GM18517 (cell line): ENCODE results near the gene CAPN5.
"Not testable (repeated sequence)": the region's sequence is repeated elsewhere in the genome, so short reads cannot be mapped to it uniquely, and the experiment has no call there.

Source experiments
- ATAC-seq: cut with Tn5 transposase; IDR thresholded peaks from one replicate; pipeline ENCODE4 v1.9.1; 2021; ENCODE audit warnings: mild to moderate bottlenecking, moderate library complexity; ENCODE audit not compliant: unreplicated experiment

Gene CAPN5

DNA sequence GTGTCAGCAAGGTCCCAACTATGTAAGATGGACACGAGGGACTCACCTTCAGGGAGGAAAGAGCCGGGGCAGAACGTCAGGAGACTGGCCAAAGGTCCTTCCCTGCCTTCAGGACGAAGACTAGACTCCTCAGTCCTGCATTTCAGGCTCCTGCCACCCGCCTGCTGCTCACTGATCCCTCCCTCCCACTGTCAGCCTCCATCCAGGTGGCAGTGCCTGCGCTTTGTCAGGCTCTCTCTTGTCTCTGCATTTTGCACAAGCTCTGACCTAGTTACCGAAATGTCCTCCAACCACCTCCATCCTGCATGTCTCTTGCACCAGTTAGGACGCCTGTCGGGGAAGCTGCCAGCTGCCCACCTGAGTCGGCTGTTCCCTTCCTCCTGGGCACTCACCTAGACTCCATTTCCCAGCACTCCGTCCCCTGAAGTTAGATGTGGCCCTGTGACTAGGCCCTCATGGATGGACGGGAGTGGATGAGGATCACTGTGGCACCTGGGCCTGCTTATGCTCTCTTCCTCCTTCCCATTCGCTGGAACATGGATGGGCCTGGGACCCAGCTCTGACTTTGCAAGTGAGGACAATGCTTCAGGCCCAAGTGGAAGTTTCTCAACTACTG is 24.6 kb upstream of the CAPN5 start:
- no peak for ATAC-seq

DNA sequence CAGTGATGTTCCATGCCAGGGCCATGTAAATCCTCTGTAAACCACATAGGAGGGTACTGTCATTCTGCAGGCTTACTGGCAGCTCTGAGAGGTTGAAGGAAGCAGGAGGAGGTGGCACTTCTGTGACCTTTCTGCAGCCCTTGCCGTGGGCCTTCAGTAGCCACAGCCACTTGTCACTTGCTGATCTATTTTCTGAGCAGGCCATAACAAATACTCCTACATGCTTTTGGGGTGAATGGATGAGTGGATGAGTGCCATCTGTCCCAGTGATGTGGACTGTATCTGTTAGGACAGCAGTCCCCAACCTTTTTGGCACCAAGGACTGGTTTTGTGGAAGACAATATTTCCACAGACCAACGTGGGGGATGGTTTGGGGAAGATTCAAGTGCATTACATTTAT is 22.4 kb upstream of the CAPN5 start:
- ATAC-seq = no peak

DNA sequence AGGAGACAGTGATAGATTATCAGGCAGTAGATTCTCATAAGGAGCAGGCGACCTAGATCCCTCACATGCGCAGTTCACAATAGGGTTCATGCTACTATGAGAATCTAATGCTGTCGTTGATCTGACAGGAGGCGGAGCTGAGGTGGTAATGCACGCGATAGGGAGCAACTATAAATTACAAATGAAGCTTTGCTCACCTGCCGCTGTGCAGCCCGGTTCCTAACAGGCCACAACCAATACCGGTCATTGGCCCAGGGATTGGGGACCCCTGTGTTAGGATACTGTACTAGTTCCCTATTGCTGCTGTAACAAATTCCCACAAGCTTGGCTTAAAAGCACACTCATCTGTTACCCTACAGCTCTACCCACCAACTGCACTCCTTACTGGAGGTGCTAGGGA is 21.9 kb upstream of the CAPN5 start:
- no peak for ATAC-seq

DNA sequence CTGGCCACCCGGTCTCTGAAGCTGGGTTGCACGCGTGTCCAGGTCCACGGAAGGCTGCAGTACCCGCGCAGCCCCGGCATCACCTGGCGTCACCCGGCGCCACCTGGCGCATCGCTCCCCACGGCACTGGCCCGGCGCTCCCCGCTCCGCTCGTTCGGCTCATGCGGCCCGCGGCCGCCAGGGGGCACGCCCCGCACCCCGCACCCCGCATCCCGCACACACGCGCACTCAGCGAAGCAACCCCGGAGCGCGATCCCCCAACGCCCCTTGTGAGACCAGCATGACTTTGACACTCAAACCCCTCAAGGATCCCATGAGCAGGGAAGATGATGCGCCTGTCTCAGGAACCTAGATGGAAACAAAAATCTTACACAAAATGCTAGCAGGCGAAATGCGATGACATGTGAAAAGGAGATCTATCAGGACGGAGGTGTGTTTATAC is 20.7 kb upstream of the CAPN5 start:
- no peak for ATAC-seq

DNA sequence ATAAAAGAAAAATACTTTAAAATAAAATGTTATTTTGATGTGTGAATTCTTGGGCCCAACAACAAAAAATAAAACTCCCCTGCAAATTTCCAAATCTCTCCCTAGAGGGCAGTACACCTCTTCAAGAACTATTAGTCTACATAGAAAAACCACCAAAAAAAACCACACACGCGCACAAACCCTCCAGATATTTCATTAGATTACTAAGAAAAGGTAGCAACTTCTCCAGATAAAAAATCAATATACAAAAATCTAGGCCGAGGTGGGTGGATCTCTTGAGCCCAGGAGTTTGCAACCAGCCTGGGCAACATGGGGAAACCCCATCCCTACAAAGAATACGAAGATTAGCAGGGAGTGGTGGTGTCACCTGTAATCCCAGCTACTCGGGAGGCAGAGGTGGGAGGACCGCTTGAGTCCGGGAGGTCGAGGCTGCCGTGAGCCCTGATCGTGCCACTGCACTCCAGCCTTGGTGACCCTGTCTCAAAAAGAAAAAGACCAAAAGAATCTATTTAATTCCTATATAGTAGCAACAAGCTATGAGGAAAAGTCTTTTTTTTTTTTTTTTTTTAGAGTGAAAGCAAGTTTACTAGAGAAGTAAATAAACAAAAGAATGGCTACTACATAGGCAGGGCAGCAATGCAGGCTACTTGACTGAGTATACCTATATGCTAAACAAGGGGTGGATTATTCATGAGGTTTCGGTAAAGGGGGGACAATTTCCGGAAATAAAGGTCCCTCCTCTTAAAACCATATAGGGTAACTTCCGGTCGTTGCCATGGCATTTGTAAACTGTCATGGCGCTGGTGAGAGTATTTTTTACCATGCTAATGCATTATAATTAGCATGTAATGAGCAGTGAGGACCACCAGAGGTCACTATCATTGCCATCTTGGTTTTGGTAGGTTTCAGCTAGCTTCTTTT is 19.5 kb upstream of the CAPN5 start:
- ATAC-seq = peak; percentile 84

DNA sequence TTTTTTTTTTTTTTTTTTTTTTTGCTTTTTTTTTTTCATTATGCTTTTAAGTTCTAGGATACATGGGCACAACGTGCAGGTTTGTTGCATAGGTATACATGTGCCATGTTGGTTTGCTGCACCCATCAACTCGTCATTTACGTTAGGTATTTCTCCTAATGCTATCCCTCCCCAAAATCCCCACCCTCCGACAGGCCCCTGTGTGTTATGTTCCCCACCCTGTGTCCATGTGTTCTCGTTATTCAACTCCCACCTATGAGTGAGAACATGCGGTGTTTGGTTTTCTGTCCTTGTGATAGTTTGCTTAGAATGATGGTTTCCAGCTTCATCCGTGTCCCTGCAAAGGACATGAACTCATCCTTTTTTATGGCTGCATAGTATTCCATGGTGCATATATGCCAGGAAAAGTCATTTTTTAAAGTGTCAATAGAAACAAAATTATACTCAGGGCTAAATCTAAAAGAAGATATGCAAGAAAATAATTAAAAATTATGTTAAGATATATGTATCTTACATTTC is 18.8 kb upstream of the CAPN5 start:
- not testable (repeated sequence) for ATAC-seq

DNA sequence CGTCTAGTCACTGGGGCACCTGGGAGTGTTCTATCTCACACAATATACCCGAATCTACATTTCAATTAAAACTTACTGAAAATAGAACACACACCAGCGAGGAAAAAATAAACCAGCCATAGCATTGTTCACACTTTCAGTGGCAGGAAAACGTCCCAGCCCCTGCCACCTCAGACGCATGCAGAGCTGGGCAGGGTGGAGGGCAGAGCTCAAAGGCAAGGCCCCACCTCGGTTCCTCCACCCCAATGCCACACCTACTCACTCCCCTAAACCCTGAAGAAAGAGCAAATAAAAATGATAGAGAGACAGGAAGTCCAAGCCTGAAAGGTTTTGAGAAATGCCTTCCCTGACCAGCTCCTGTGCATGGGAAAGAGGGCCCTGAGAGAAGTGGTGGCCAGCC is 17.7 kb upstream of the CAPN5 start:
- ATAC-seq = no peak

DNA sequence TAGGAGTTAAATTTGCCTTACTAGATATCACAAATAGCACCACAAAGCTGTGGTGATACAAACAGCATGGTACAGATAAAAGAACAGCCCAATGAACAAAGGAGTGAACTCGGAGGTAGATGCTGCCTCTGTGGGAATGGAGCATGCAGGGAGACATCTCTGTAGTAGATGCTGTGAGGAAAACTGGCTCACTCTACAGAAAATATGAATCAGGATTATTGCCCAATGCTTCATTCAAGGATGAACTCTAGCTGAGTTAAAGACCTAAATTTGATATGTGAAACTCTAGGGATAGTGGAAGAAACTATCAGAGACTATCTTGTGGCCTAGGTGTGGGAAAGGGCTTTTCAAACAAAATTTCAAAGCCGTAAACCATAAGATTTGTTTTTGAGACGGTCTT is 15.3 kb upstream of the CAPN5 start:
- ATAC-seq = no peak

DNA sequence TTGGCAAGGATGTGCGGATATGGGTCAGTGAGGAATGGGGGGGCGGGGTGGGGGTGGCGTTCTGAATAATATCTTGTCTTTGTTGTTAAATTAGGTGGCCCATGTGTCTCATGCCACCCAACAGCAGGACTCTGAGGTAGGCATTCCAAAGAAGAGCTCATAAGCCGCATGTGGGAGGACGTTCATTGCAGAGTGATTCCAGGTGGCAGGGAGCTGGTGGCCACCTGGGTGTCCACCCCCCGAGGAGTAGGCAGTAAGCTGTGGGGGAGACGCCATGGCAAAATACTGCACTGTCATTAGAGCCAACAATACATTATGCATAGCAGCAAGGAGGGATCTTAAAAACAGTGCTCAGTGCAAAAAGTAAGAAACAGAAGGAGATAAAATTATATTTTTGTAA is 14.3 kb upstream of the CAPN5 start:
- ATAC-seq = no peak

DNA sequence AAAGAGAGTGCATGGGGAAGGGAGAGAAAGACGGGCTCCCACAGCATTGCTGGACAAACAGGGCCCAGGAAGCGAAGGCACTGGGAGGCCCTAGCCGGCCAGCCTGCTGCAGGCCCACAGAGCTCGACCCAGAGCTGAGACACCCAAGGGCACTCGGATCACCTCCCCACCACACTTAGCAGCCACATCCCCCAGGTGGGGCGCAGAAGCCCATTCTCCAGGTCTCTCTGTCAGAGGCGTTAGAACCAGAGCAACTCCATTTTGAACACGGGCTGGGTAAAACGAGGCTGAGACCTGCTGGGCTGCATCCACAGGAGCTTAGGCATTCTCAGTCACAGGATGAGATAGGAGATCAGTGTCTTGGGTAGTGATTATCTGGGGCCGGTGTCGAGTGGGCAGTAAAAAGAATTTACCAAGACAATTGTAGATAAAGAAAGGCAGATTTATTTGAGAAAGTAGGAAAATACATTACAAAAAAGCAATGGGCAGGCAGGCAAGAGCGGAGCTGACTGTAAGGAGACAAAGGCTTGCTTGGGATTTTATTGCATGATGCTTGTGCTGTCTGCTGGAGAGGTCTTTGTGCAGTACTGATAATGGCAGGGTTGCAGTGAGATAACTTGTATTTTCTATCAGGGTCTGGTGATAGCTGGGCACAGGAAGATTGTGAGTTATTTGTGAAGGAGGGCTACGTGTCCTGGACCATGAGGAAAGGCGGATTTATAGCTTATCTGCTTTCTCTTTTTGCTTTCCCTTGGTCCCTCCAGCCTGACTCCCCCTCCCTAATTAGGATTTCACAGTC is 13.4 kb upstream of the CAPN5 start:
- no peak for ATAC-seq

DNA sequence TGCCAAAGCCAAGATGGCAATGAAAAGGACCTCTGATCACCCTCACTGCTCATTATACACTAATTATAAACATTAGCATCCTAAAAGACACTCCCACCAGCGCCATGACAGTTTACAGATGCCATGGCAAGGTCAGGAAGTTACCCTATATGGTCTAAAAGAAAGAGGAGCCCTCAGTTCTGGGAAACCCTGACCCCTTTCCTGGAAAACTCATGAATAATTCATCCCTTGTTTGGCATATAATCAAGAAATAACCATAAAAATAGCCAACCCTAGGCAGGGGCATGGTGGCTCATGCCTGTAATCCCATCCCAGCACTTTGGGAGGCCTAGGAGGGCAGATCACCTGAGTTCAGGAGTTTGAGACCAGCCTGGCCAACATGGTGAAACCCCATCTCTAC is 12.7 kb upstream of the CAPN5 start:
- ATAC-seq = no peak

DNA sequence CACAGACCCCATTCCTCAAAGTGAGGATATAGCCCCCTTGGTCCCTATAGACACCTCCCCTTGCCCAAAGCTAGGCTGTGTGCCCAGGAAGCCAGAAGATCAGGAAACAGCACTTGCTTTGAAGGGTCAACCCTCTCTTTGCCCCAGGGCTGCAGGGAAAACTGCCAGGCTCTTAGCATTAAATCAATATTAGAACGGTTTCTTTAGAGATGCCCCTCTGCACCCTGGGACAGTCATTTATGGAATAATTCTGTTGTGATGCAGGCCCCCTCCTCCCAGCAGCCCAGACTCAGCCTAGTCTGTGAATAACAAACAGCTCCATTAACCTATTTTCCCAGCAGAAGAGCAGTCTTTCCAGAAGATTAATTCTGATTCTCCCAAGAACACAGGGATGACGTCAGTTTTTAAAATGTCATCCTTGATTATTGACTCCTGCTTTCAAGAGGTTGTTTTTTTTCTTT is 11.6 kb upstream of the CAPN5 start:
- no peak for ATAC-seq

DNA sequence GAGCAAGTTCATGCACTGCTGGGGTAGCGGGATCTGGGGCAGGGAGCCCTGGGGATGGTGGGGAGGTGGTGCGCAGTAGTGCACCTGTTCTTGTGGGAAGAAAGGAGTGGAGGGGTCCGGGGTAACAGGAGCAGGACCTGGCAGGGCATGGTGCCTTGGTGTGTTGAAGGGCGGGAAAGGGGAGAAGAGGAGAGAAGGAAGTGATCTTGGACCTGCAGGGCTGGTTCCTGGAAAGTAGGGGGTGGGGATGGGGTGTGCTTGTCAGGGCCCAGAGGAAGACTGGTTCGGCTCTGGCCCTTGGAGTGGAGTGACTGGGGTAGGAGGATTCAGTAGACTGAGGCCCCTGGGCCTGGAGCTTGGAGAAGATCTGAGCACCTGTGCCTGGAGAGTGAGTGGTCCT is 10.9 kb upstream of the CAPN5 start:
- ATAC-seq = no peak

DNA sequence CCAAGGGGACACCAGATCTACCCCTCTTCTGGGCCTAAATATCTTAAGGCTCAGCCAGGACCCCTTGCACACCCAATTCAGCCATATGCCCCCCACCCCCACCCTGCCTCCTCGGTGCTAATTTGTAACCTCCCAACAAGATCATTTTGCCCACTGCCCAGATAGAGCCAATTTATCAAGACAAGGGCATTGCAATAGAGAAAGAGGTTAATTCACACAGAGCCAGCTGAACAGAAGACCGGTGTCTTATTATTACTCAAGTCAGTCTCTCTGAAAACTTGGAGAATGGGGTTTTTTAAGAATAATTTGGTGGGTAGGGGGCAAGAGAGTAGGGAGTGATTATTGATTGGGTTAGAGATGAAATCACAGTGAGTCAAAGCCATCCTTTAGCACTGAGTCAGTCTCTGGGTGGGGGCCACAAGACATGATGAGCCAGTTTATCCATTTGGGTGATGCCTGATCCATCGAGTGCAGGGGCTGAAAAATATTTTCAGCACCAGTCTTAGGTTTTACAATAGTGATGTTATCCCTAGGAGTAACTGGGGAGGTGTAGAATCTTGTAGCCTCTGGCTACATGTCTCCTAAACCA is 9.9 kb upstream of the CAPN5 start:
- ATAC-seq = no peak

DNA sequence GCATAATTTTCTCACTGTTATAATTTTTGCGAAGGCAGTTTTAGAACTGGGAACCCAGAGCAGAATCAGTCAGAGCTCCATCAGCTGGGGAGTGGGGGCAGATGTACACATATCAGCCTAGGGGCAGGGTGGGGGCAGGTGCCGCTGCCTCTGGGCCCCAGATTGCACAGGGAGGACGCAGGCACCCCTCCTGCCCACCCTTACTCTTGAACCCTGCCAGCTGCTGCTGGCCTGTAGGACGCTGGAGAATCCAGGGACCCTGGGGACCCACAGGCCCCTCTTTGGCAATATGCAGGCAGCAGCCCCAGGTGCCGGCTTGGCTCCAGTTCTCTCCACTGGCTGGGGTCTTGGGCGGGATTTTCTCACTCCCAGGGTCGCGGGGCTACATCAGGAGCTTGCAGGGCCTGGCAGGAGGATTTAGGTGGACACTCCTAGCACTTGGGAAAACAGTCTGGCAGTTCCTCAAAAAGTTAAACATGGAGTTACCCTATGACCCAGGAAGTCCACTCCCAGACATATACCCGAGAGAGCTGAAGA is 8.8 kb upstream of the CAPN5 start:
- ATAC-seq = no peak

DNA sequence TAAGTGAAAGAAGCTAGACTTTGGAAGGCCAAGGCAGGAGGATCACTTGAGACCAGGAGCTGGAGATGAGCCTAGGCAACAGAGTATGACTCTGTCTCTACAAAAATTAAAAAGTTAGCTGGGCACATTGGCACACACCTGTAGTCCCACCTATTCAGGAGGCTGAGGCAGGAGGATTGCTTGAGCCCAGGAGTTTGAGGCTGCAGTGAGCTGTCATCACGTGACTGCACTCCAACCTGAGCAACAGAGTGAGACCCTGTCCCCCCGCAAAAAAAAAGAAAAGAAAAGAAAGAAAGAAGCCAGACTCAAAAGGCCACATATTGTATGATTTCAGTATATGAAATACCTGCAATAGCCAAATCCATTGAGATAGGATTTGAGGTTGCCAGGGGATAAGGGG is 7.9 kb upstream of the CAPN5 start:
- no peak for ATAC-seq

DNA sequence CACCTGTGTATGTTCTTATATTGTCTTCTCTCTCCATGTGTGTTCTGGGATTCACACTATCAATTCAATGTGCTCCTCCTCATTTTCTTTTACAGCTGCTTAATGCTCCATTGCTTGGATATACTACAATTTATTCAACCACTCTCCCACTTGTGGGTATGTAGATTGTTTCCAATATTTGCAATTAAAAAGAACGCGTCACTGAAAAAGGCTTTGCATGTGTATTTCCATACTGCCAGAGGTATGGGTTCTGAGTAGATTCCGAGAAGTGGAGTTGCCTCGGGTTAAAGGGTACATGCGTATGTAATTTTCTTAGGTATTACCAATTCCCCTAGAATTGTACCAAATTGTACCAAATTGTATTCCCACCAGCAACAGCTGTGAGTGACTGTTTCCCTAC is 7.0 kb upstream of the CAPN5 start:
- ATAC-seq = no peak

DNA sequence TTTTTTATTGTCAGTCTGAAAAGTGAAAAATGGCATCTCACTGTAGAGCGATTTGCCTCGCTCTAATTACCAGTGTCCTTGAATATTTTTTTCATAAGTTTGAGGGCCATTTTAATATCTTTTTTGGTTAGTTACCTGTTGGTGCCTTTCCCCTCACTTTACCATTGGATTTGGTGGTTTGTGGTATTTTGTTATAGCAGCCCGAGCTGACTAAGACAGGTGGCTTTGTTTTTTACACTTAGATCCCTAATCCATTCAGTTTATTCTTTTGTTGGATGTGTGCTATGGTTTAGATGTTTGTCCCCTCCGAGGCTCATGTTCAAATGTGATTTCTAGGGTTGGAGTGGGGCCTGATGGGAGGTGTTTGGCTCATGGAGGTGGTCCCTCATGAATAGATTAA is 6.5 kb upstream of the CAPN5 start:
- no peak for ATAC-seq

DNA sequence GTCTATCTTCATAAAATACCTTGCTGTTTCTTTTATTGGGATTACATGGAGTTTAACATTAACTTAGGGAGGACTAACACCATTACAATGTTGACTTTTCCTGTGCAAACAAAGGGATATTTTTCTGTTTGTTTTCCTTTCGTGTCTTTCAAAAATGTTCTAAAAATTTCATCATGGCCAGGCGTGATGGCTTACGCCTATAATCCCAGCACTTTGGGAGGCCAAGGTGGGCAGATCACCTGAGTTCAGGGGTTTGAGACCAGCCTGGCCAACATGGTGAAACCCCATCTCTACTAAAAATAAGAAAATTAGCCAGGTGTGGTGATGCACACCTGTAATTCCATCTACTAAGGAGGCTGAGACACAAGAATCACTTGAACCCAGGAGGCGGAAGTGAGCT is 5.5 kb upstream of the CAPN5 start:
- ATAC-seq = not testable (repeated sequence)

DNA sequence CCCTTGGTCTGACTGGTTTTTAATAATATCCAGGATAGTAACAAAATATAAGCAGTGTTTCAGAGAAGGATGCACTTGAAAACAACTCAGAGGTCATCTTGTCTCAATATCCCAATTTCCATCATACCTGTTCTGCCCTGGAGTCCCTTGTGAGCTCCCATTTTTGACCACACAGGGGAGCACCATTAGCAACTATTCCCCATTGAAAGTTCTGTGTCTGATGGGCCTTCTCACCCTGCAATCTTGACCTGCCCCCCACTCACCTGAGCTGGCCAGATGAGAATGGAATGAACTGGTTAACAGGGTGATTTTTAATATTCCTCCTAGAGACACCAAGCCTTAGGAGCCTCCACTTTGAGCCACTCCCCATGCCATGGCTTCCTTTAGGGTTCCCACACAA is 3.8 kb upstream of the CAPN5 start:
- no peak for ATAC-seq

DNA sequence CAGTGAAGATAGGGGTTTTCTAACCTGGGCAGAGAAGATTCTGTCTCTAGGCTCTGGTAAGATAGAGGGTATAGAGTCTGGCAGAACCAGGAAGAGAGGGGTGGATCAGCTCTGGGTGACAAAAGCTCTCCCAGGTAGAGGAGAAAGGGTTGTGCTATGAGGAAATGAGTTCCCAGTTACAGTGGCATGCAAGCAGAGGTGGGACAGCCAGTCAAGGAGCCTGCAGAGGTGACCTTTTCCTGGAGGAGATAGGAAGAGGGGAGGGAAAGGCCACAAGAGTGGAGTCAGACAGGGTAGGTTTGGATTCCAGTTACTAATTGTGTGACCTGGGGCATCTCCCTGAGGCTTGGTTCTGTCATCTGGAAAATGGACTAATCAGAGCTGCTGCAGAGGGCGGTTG is 3.4 kb upstream of the CAPN5 start:
- ATAC-seq = no peak
